ENCODE data around the gene VASP.
"Not testable (repeated sequence)": the region's sequence is repeated elsewhere in the genome, so short reads cannot be mapped to it uniquely, and the experiment has no call there.

The VASP gene

GRCh38 chr19:45501730-45502014, 5.6 kb upstream of the VASP start:
- DNase-seq (ENCODE audit: low read depth), result no peak
- no peak overlapping the region for H3K4me3 ChIP-seq (ENCODE audit: low read length)
- no peaks in the 10 kb centered on the region for H3K9me3 ChIP-seq (ENCODE audit: control insufficient read depth, low read length)
- H3K36me3 ChIP-seq (ENCODE audit: control insufficient read depth, insufficient read depth, low read length, severe bottlenecking), result no peaks in the 10 kb centered on the region
- no peak overlapping the region for H3K9ac ChIP-seq (ENCODE audit: low read length)
- H3K27me3 ChIP-seq (replicated peaks; ENCODE audit: control insufficient read depth, insufficient read depth, low read length), result no peaks in the 10 kb centered on the region
- H3K4me1 ChIP-seq (ENCODE audit: control insufficient read depth, insufficient read depth, low read length), result peaks cover 8% of the 10 kb centered on the region

DNA sequence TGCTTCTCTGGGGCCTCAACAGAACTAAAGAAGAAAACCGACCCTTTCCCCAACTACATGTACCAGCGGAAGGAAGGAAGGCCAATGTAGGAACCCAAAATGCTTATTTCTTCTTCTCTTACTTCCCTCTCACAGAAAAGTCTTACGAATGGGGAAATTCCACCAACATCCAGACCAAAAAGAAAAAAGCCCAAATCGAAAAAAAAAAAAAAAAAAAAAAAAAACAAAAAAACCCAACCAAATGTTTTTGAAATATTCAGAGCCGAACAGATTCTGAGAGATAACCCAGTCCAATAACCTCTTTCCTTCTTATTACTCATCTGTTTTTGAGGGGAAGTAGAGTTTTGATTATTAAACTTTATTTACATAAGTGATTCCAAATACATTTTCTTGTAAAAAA, 5.2 kb upstream of the VASP start:
- Histone ChIP-seq H3K9me3 (ENCODE audit: control insufficient read depth, low read length) (no peaks in the 10 kb centered on the region), H3K4me3 (ENCODE audit: low read length) (no peak overlapping the region), H3K27me3 (replicated peaks; ENCODE audit: control insufficient read depth, insufficient read depth, low read length) (no peaks in the 10 kb centered on the region), H3K4me1 (ENCODE audit: control insufficient read depth, insufficient read depth, low read length) (peaks cover 7% of the 10 kb centered on the region), H3K36me3 (ENCODE audit: control insufficient read depth, insufficient read depth, low read length, severe bottlenecking) (no peaks in the 10 kb centered on the region), H3K9ac (ENCODE audit: low read length) (no peak overlapping the region)
- no peak for DNase-seq (ENCODE audit: low read depth)

DNA sequence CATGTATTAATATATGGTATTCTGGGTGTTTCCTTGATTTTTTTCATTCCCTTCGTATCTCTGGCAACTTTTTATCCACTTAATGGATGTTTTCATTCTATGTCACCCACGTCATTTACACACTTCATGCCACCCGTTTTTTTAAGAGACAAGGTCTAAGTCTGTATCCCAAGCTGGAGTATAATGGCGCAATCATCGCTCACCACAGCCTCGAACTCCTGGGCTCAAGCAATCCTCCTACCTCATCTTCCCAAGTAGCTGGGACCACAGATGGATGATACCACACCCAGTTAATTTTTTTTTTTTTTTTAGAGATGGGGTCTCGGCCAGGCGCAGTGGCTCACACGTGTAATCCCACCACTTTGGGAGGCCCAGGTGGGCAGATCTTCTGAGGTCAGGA, 3.4 kb upstream of the VASP start:
- H3K9ac ChIP-seq (ENCODE audit: low read length), result no peak overlapping the region
- H3K4me1 ChIP-seq (ENCODE audit: control insufficient read depth, insufficient read depth, low read length), result peaks cover 7% of the 10 kb centered on the region
- H3K4me3 ChIP-seq (ENCODE audit: low read length), result no peak overlapping the region
- H3K9me3 ChIP-seq (ENCODE audit: control insufficient read depth, low read length), result no peaks in the 10 kb centered on the region
- DNase-seq (ENCODE audit: low read depth), result no peak
- H3K36me3 ChIP-seq (ENCODE audit: control insufficient read depth, insufficient read depth, low read length, severe bottlenecking), result no peaks in the 10 kb centered on the region
- no peaks in the 10 kb centered on the region for H3K27me3 ChIP-seq (replicated peaks; ENCODE audit: control insufficient read depth, insufficient read depth, low read length)

- Histone ChIP-seq H3K4me3 (ENCODE audit: low read length) (no peak overlapping the region), H3K9me3 (ENCODE audit: control insufficient read depth, low read length) (no peaks in the 10 kb centered on the region), H3K36me3 (ENCODE audit: control insufficient read depth, insufficient read depth, low read length, severe bottlenecking) (no peaks in the 10 kb centered on the region), H3K4me1 (ENCODE audit: control insufficient read depth, insufficient read depth, low read length) (peaks cover 13% of the 10 kb centered on the region), H3K27me3 (replicated peaks; ENCODE audit: control insufficient read depth, insufficient read depth, low read length) (no peaks in the 10 kb centered on the region), H3K9ac (ENCODE audit: low read length) (no peak overlapping the region)
- DNase-seq (ENCODE audit: low read depth), result peak; percentile 58
Observed at GRCh38 chr19:45505151-45505995, 1.9 kb upstream of the VASP start.

GRCh38 chr19:45505996-45506245, 1.4 kb upstream of the VASP start:
- Histone ChIP-seq H3K27me3 (replicated peaks; ENCODE audit: control insufficient read depth, insufficient read depth, low read length) (no peaks in the 10 kb centered on the region), H3K4me3 (ENCODE audit: low read length) (peak overlapping the region; percentile 90), H3K9me3 (ENCODE audit: control insufficient read depth, low read length) (no peaks in the 10 kb centered on the region), H3K4me1 (ENCODE audit: control insufficient read depth, insufficient read depth, low read length) (peaks cover 13% of the 10 kb centered on the region), H3K9ac (ENCODE audit: low read length) (peak overlapping the region; percentile 87), H3K36me3 (ENCODE audit: control insufficient read depth, insufficient read depth, low read length, severe bottlenecking) (no peaks in the 10 kb centered on the region)
- no peak for DNase-seq (ENCODE audit: low read depth)

- Histone ChIP-seq H3K36me3 (ENCODE audit: control insufficient read depth, insufficient read depth, low read length, severe bottlenecking) (no peaks in the 10 kb centered on the region), H3K4me1 (ENCODE audit: control insufficient read depth, insufficient read depth, low read length) (peaks cover 13% of the 10 kb centered on the region), H3K27me3 (replicated peaks; ENCODE audit: control insufficient read depth, insufficient read depth, low read length) (no peaks in the 10 kb centered on the region), H3K9me3 (ENCODE audit: control insufficient read depth, low read length) (no peaks in the 10 kb centered on the region), H3K4me3 (ENCODE audit: low read length) (peak overlapping the region; percentile 90), H3K9ac (ENCODE audit: low read length) (peak overlapping the region; percentile 87)
- DNase-seq (ENCODE audit: low read depth), result peak; percentile 96
Observed at GRCh38 chr19:45506246-45506988, 862 bp upstream of the VASP start.

DNA sequence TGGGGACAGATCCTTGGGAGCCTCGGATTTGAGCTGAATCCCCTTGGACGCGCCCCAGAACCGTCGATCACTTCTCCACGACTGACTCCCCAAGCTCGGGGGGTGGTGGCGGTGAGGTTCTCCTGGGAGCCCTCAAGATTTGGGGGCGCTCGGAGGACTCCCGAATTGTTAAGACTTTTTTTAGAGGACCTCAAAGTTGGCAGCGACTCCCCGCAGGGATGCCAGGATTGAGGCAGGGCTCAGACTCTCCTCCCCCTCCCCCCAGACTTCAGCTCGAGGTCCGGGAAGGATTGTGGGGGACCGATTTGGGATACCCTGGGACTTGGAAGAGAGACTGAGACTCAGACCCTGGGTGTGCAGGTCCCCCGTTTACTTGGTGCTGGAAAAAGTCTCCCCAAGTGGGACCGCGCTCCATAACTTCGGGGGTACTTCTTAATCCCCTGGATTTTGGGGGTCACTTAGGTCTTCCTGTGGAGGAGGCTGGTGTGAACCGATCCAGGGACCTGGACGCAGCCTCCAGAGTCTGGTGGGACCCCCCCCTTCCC, 665 bp downstream of the VASP start:
- Histone ChIP-seq H3K4me3 (ENCODE audit: low read length) (peak overlapping the region; percentile 90), H3K4me1 (ENCODE audit: control insufficient read depth, insufficient read depth, low read length) (peaks cover 13% of the 10 kb centered on the region), H3K36me3 (ENCODE audit: control insufficient read depth, insufficient read depth, low read length, severe bottlenecking) (no peaks in the 10 kb centered on the region), H3K9ac (ENCODE audit: low read length) (peak overlapping the region; percentile 87), H3K9me3 (ENCODE audit: control insufficient read depth, low read length) (no peaks in the 10 kb centered on the region), H3K27me3 (replicated peaks; ENCODE audit: control insufficient read depth, insufficient read depth, low read length) (no peaks in the 10 kb centered on the region)
- DNase-seq (ENCODE audit: low read depth), result peak; percentile 57

GRCh38 chr19:45508417-45508860, 1.2 kb downstream of the VASP start:
- DNase-seq (ENCODE audit: low read depth), result peak; percentile 37
- peaks cover 13% of the 10 kb centered on the region for H3K4me1 ChIP-seq (ENCODE audit: control insufficient read depth, insufficient read depth, low read length)
- peak overlapping the region; percentile 90 for H3K4me3 ChIP-seq (ENCODE audit: low read length)
- H3K9ac ChIP-seq (ENCODE audit: low read length), result peak overlapping the region; percentile 87
- no peaks in the 10 kb centered on the region for H3K36me3 ChIP-seq (ENCODE audit: control insufficient read depth, insufficient read depth, low read length, severe bottlenecking)
- no peaks in the 10 kb centered on the region for H3K27me3 ChIP-seq (replicated peaks; ENCODE audit: control insufficient read depth, insufficient read depth, low read length)
- H3K9me3 ChIP-seq (ENCODE audit: control insufficient read depth, low read length), result no peaks in the 10 kb centered on the region

DNA sequence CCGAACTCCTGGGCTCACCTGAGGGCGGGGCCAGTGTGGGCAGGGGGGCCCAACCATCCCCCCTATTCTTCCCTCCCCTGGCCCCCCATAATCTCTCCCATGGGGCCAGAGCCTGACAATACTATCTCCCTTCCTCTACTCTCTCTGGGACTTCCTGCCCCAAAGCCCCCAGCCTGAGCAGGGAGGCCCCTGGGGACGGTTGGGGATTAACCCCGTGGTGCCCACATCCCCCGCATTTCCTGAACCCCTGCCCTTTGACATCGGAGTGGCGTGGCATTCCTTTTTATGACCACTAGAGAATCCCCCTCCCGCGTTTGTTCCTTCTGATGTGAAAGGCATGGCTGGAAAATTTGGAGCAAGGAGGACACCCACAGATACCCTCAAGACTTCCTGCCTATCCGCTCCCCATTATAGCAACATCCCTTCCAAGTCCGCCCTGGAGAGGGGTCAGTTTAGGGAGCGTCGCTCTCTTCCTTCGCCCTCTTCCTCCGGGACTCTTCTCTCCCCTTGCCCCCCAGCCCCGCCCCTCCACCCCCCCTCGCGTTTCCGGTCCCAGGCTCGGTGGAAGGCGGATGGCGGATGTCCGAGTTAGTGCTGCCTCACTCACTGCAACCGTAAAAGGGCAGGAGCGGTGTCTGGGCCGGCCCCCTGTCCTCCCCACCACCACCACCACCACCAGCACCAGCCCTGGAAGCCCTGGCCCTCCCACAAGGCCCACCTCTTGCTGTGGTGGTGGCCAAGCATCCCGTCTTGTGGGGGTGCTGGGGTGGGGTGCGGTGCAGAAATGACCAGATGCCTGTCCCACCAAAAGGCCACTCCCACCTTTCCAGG, 1.8 kb downstream of the VASP start:
- peaks cover 16% of the 10 kb centered on the region for H3K4me1 ChIP-seq (ENCODE audit: control insufficient read depth, insufficient read depth, low read length)
- no peaks in the 10 kb centered on the region for H3K36me3 ChIP-seq (ENCODE audit: control insufficient read depth, insufficient read depth, low read length, severe bottlenecking)
- peak; percentile 74 for DNase-seq (ENCODE audit: low read depth)
- H3K9me3 ChIP-seq (ENCODE audit: control insufficient read depth, low read length), result no peaks in the 10 kb centered on the region
- H3K27me3 ChIP-seq (replicated peaks; ENCODE audit: control insufficient read depth, insufficient read depth, low read length), result no peaks in the 10 kb centered on the region
- H3K4me3 ChIP-seq (ENCODE audit: low read length), result peak overlapping the region; percentile 90
- peak overlapping the region; percentile 87 for H3K9ac ChIP-seq (ENCODE audit: low read length)

GRCh38 chr19:45509692-45510015, 2.4 kb downstream of the VASP start:
- DNase-seq (ENCODE audit: low read depth), result no peak
- Histone ChIP-seq H3K4me3 (ENCODE audit: low read length) (peak overlapping the region; percentile 69), H3K27me3 (replicated peaks; ENCODE audit: control insufficient read depth, insufficient read depth, low read length) (no peaks in the 10 kb centered on the region), H3K9me3 (ENCODE audit: control insufficient read depth, low read length) (no peaks in the 10 kb centered on the region), H3K9ac (ENCODE audit: low read length) (peak overlapping the region; percentile 73), H3K36me3 (ENCODE audit: control insufficient read depth, insufficient read depth, low read length, severe bottlenecking) (no peaks in the 10 kb centered on the region), H3K4me1 (ENCODE audit: control insufficient read depth, insufficient read depth, low read length) (peaks cover 22% of the 10 kb centered on the region)

DNA sequence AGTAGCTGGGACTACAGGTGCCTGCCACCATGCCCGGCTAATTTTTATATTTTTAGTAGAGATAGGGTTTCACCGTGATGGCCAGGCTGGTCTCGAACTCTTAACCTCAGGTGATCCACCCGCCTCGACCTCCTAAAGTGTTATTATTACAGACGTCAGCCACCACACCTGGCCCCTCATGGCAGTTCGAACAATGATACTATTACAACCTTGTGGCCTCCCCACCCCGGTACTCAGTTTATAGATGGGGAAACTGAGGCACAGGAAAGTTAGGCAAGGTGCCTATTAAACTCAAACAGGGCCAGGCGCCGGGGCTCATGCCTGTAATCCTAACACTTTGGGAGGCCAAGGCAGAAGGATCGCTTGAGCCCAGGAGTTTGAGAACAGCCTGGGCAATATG, 3.1 kb downstream of the VASP start:
- not testable (repeated sequence) for H3K4me3 ChIP-seq (ENCODE audit: low read length); DNase-seq (ENCODE audit: low read depth); H3K9ac ChIP-seq (ENCODE audit: low read length); H3K9me3 ChIP-seq (ENCODE audit: control insufficient read depth, low read length); H3K27me3 ChIP-seq (replicated peaks; ENCODE audit: control insufficient read depth, insufficient read depth, low read length); H3K36me3 ChIP-seq (ENCODE audit: control insufficient read depth, insufficient read depth, low read length, severe bottlenecking)
- peaks cover 22% of the 10 kb centered on the region for H3K4me1 ChIP-seq (ENCODE audit: control insufficient read depth, insufficient read depth, low read length)

Data from adipocyte (in vitro differentiated cells).